ENCODE measurements around the gene RAD51B.

The RAD51B gene

GRCh38 chr14:68264260-68264569 is 444.6 kb downstream of the RAD51B start:
- no peak for DNase-seq (ENCODE audit: insufficient read length)
- TF ChIP-seq POLR2AphosphoS5 (IDR thresholded peaks at IDR 0.05; ENCODE audit: low read depth, low read length) (no peak), TAF1 (IDR thresholded peaks at IDR 0.05; ENCODE audit: borderline replicate concordance, low read depth, low read length) (no peak), POLR2A (IDR thresholded peaks at IDR 0.05; ENCODE audit: low read depth, low read length) (no peak)
- no peak for FAIRE-seq

GRCh38 chr14:68266998-68267397 is 447.4 kb downstream of the RAD51B start:
- TF ChIP-seq POLR2A (IDR thresholded peaks at IDR 0.05; ENCODE audit: low read depth, low read length), result no peak
- TF ChIP-seq POLR2AphosphoS5 (IDR thresholded peaks at IDR 0.05; ENCODE audit: low read depth, low read length), result no peak
- no peak for TF ChIP-seq TAF1 (IDR thresholded peaks at IDR 0.05; ENCODE audit: borderline replicate concordance, low read depth, low read length)
- FAIRE-seq, result peak; percentile 94
- DNase-seq (ENCODE audit: insufficient read length), result no peak

GRCh38 chr14:68268197-68268596 is 448.6 kb downstream of the RAD51B start:
- FAIRE-seq (peak; percentile 99), DNase-seq (ENCODE audit: insufficient read length) (no peak)
- TF ChIP-seq TAF1 (IDR thresholded peaks at IDR 0.05; ENCODE audit: borderline replicate concordance, low read depth, low read length), result no peak
- no peak for TF ChIP-seq POLR2AphosphoS5 (IDR thresholded peaks at IDR 0.05; ENCODE audit: low read depth, low read length)
- TF ChIP-seq POLR2A (IDR thresholded peaks at IDR 0.05; ENCODE audit: low read depth, low read length), result no peak

GRCh38 chr14:68268719-68269118 is 449.1 kb downstream of the RAD51B start:
- DNase-seq (ENCODE audit: insufficient read length) (no peak), FAIRE-seq (no peak)

GRCh38 chr14:68269136-68269927 is 449.8 kb downstream of the RAD51B start:
- DNase-seq (ENCODE audit: insufficient read length) (no peak), FAIRE-seq (peak; percentile 14)
- no peak for TF ChIP-seq POLR2AphosphoS5 (IDR thresholded peaks at IDR 0.05; ENCODE audit: low read depth, low read length)
- TF ChIP-seq TAF1 (IDR thresholded peaks at IDR 0.05; ENCODE audit: borderline replicate concordance, low read depth, low read length), result no peak
- peak; percentile 30; the same call in 1 of the 2 replicates for TF ChIP-seq POLR2A (IDR thresholded peaks at IDR 0.05; ENCODE audit: low read depth, low read length)

More at GRCh38 chr14:68268719-68269118, 449.1 kb downstream of the RAD51B start:
- TF ChIP-seq POLR2A (IDR thresholded peaks at IDR 0.05; ENCODE audit: low read depth, low read length) (no peak; the same call in 1 of the 2 replicates), POLR2AphosphoS5 (IDR thresholded peaks at IDR 0.05; ENCODE audit: low read depth, low read length) (no peak), TAF1 (IDR thresholded peaks at IDR 0.05; ENCODE audit: borderline replicate concordance, low read depth, low read length) (no peak)

- FAIRE-seq (no peak), DNase-seq (ENCODE audit: insufficient read length) (no peak)
- TF ChIP-seq TAF1 (IDR thresholded peaks at IDR 0.05; ENCODE audit: borderline replicate concordance, low read depth, low read length) (no peak), POLR2AphosphoS5 (IDR thresholded peaks at IDR 0.05; ENCODE audit: low read depth, low read length) (no peak)
These were observed 450.8 kb downstream of the RAD51B start for GRCh38 chr14:68270342-68270741.

GRCh38 chr14:68271913-68272391 is 452.4 kb downstream of the RAD51B start:
- DNase-seq (ENCODE audit: insufficient read length) (no peak), FAIRE-seq (peak; percentile 94)
- TF ChIP-seq POLR2AphosphoS5 (IDR thresholded peaks at IDR 0.05; ENCODE audit: low read depth, low read length) (peak; percentile 30; the same call in 1 of the 2 replicates), POLR2A (IDR thresholded peaks at IDR 0.05; ENCODE audit: low read depth, low read length) (no peak), TAF1 (IDR thresholded peaks at IDR 0.05; ENCODE audit: borderline replicate concordance, low read depth, low read length) (no peak)

GRCh38 chr14:68273413-68273812 is 453.8 kb downstream of the RAD51B start:
- no peak for DNase-seq (ENCODE audit: insufficient read length)
- TF ChIP-seq POLR2AphosphoS5 (IDR thresholded peaks at IDR 0.05; ENCODE audit: low read depth, low read length), result no peak
- no peak for TF ChIP-seq TAF1 (IDR thresholded peaks at IDR 0.05; ENCODE audit: borderline replicate concordance, low read depth, low read length)
- TF ChIP-seq POLR2A (IDR thresholded peaks at IDR 0.05; ENCODE audit: low read depth, low read length), result no peak
- FAIRE-seq, result no peak

GRCh38 chr14:68274725-68275124 is 455.1 kb downstream of the RAD51B start:
- TF ChIP-seq POLR2AphosphoS5 (IDR thresholded peaks at IDR 0.05; ENCODE audit: low read depth, low read length) (no peak), POLR2A (IDR thresholded peaks at IDR 0.05; ENCODE audit: low read depth, low read length) (no peak), TAF1 (IDR thresholded peaks at IDR 0.05; ENCODE audit: borderline replicate concordance, low read depth, low read length) (no peak)
- FAIRE-seq, result peak; percentile 79
- DNase-seq (ENCODE audit: insufficient read length), result no peak

- FAIRE-seq, result peak; percentile 91
These were observed 459.2 kb downstream of the RAD51B start for GRCh38 chr14:68278576-68279436.

GRCh38 chr14:68279437-68279720 is 459.8 kb downstream of the RAD51B start:
- FAIRE-seq, result no peak

More at GRCh38 chr14:68278576-68279436, 459.2 kb downstream of the RAD51B start:
- DNase-seq (ENCODE audit: insufficient read length), result no peak
- no peak for TF ChIP-seq TAF1 (IDR thresholded peaks at IDR 0.05; ENCODE audit: borderline replicate concordance, low read depth, low read length)
- peak; percentile 77 for TF ChIP-seq POLR2A (IDR thresholded peaks at IDR 0.05; ENCODE audit: low read depth, low read length)
- peak; percentile 89 for TF ChIP-seq POLR2AphosphoS5 (IDR thresholded peaks at IDR 0.05; ENCODE audit: low read depth, low read length)

More at GRCh38 chr14:68279437-68279720, 459.8 kb downstream of the RAD51B start:
- no peak for DNase-seq (ENCODE audit: insufficient read length)
- peak; percentile 45 for TF ChIP-seq POLR2AphosphoS5 (IDR thresholded peaks at IDR 0.05; ENCODE audit: low read depth, low read length)
- peak; percentile 75 for TF ChIP-seq POLR2A (IDR thresholded peaks at IDR 0.05; ENCODE audit: low read depth, low read length)
- no peak for TF ChIP-seq TAF1 (IDR thresholded peaks at IDR 0.05; ENCODE audit: borderline replicate concordance, low read depth, low read length)

Data from GM12892 (cell line).